Karpas-422 (cell line): ENCODE results near the gene DOCK11. TPM values are rescaled to one million over a fixed set of nuclear protein-coding genes. Genes with fewer than 3 reads are reported as not detected.
A peak's percentile ranks its signal among the peaks of the same experiment; 100 is the strongest.
"Not testable (repeated sequence)": the region's sequence is repeated elsewhere in the genome, so short reads cannot be mapped to it uniquely, and the experiment has no call there.

ENCODE experiments used
- DNase-seq: peaks from one replicate; pipeline ENCODE4 v3.0.0-alpha.2; 2015
- H2AFZ ChIP-seq: fragments of 200-600 bp; sonication (generic); 2 replicates; pipeline ENCODE4 v1.6.1; 2014; ENCODE audit warnings: antibody characterized with exemption, low read length, mixed read lengths
- H3K27ac ChIP-seq: fragments of 200-600 bp; sonication (generic); 2 replicates; pipeline ENCODE4 v1.5.1; 2014; ENCODE audit warnings: mild to moderate bottlenecking, low read length, moderate library complexity
- H3K27me3 ChIP-seq: fragments of 200-600 bp; sonication (generic); 2 replicates; pipeline ENCODE4 v1.6.1; 2014; ENCODE audit warnings: low read length, mixed read lengths
- H3K36me3 ChIP-seq: fragments of 200-600 bp; sonication (generic); 2 replicates; pipeline ENCODE4 v1.6.1; 2014; ENCODE audit warnings: low read length, mixed read lengths; ENCODE audit not compliant: insufficient read depth
- H3K4me1 ChIP-seq: fragments of 200-600 bp; sonication (generic); 2 replicates; pipeline ENCODE4 v1.6.1; 2014; ENCODE audit warnings: mild to moderate bottlenecking, low read length, mixed read lengths
- H3K4me2 ChIP-seq: fragments of 200-600 bp; sonication (generic); 2 replicates; pipeline ENCODE4 v1.6.1; 2014; ENCODE audit warnings: low read length, low read depth, mild to moderate bottlenecking; ENCODE audit not compliant: poor library complexity, severe bottlenecking
- H3K4me3 ChIP-seq: fragments of 200-600 bp; sonication (generic); 2 replicates; pipeline ENCODE4 v1.5.1; 2014; ENCODE audit warnings: mild to moderate bottlenecking, antibody characterized with exemption, low read length, mixed read lengths
- H3K79me2 ChIP-seq: fragments of 200-600 bp; sonication (generic); 2 replicates; pipeline ENCODE4 v1.6.1; 2014; ENCODE audit warnings: mild to moderate bottlenecking, low read length, mixed read lengths
- H3K9ac ChIP-seq: fragments of 200-600 bp; sonication (generic); 2 replicates; pipeline ENCODE4 v1.6.0; 2014; ENCODE audit warnings: low read length
- H3K9me2 ChIP-seq: fragments of 200-600 bp; sonication (generic), shearing (Covaris generic); replicated peaks from 2 replicates; pipeline ENCODE4 v1.6.0; 2014; ENCODE audit warnings: mild to moderate bottlenecking, low read length, moderate library complexity; ENCODE audit not compliant: insufficient read depth
- H3K9me3 ChIP-seq: fragments of 300-700, 200-600 bp; sonication (generic); 2 replicates; pipeline ENCODE4 v1.6.1; 2014; ENCODE audit warnings: low read length, mixed read lengths
- H4K20me1 ChIP-seq: fragments of 200-600 bp; sonication (generic); 2 replicates; pipeline ENCODE4 v1.6.1; 2014; ENCODE audit warnings: mild to moderate bottlenecking, antibody characterized with exemption, low read length, low read depth; ENCODE audit not compliant: insufficient read depth
- total RNA-seq: library from RNA; depleted of rRNA; stranded (reverse); fragments of >200 nt; shearing (Covaris generic); gene quantifications from 2 replicates; pipeline ENCODE4 v1.2.3, GENCODE V29; 2014; ENCODE audit warnings: low replicate concordance

DOCK11 gene
- total RNA-seq, 1 experiment from 2014 or later = 70.5 TPM

GRCh38 chrX:118475903-118476302, 19.7 kb upstream of the DOCK11 start:
- H3K4me1 ChIP-seq = no peaks in the 10 kb centered on the region
- no peak overlapping the region for H3K4me2 ChIP-seq
- H3K27ac ChIP-seq = no peak overlapping the region
- H3K79me2 ChIP-seq = no peaks in the 10 kb centered on the region
- H3K9me2 ChIP-seq = no peaks in the 10 kb centered on the region
- H3K36me3 ChIP-seq = no peaks in the 10 kb centered on the region
- DNase-seq = no peak
- no peak overlapping the region for H2AFZ ChIP-seq
- H3K9ac ChIP-seq = no peak overlapping the region
- H3K27me3 ChIP-seq = no peaks in the 10 kb centered on the region
- no peaks in the 10 kb centered on the region for H3K9me3 ChIP-seq
- H4K20me1 ChIP-seq = no peaks in the 10 kb centered on the region
- H3K4me3 ChIP-seq = no peak overlapping the region

- H4K20me1 ChIP-seq = no peaks in the 10 kb centered on the region
Observed at GRCh38 chrX:118480172-118480571, 15.4 kb upstream of the DOCK11 start.

GRCh38 chrX:118482384-118482783, 13.2 kb upstream of the DOCK11 start:
- H3K9me3 ChIP-seq, H3K36me3 ChIP-seq, H3K27me3 ChIP-seq, H3K9ac ChIP-seq, H3K4me1 ChIP-seq, H3K79me2 ChIP-seq, H2AFZ ChIP-seq, H3K9me2 ChIP-seq, H3K4me2 ChIP-seq, DNase-seq, H3K27ac ChIP-seq, H3K4me3 ChIP-seq, H4K20me1 ChIP-seq: not testable (repeated sequence)

More at GRCh38 chrX:118480172-118480571, 15.4 kb upstream of the DOCK11 start:
- no peaks in the 10 kb centered on the region for H3K79me2 ChIP-seq
- no peak for DNase-seq
- H3K9me2 ChIP-seq = no peaks in the 10 kb centered on the region
- no peaks in the 10 kb centered on the region for H3K27me3 ChIP-seq
- H3K4me1 ChIP-seq = no peaks in the 10 kb centered on the region
- H3K9me3 ChIP-seq = no peaks in the 10 kb centered on the region
- H3K36me3 ChIP-seq = no peaks in the 10 kb centered on the region
- H3K4me2 ChIP-seq = no peak overlapping the region
- no peak overlapping the region for H3K4me3 ChIP-seq
- H3K27ac ChIP-seq = no peak overlapping the region
- H3K9ac ChIP-seq = no peak overlapping the region
- H2AFZ ChIP-seq = no peak overlapping the region

- Histone ChIP-seq H3K27ac (no peak overlapping the region), H3K79me2 (no peaks in the 10 kb centered on the region), H2AFZ (no peak overlapping the region), H3K4me3 (no peak overlapping the region), H3K4me1 (no peaks in the 10 kb centered on the region), H3K9ac (no peak overlapping the region), H4K20me1 (no peaks in the 10 kb centered on the region), H3K27me3 (no peaks in the 10 kb centered on the region), H3K4me2 (no peak overlapping the region), H3K9me3 (no peaks in the 10 kb centered on the region), H3K9me2 (no peaks in the 10 kb centered on the region), H3K36me3 (no peaks in the 10 kb centered on the region)
- DNase-seq = no peak
Observed at GRCh38 chrX:118484216-118484903, 11.3 kb upstream of the DOCK11 start.

- H3K79me2 ChIP-seq, H3K36me3 ChIP-seq, H3K27me3 ChIP-seq, DNase-seq, H3K9me2 ChIP-seq, H3K4me3 ChIP-seq, H3K4me2 ChIP-seq, H3K4me1 ChIP-seq, H2AFZ ChIP-seq, H3K9me3 ChIP-seq, H4K20me1 ChIP-seq, H3K9ac ChIP-seq, H3K27ac ChIP-seq: not testable (repeated sequence)
Observed at GRCh38 chrX:118486693-118487092, 8.9 kb upstream of the DOCK11 start.

GRCh38 chrX:118493016-118493415, 2.6 kb upstream of the DOCK11 start:
- no peak overlapping the region for H3K4me3 ChIP-seq
- peaks cover 17% of the 10 kb centered on the region for H3K79me2 ChIP-seq
- no peaks in the 10 kb centered on the region for H4K20me1 ChIP-seq
- no peak for DNase-seq
- H3K9me3 ChIP-seq = no peaks in the 10 kb centered on the region
- H3K4me1 ChIP-seq = peaks cover 16% of the 10 kb centered on the region
- H2AFZ ChIP-seq = no peak overlapping the region
- H3K27me3 ChIP-seq = no peaks in the 10 kb centered on the region
- H3K9me2 ChIP-seq = no peaks in the 10 kb centered on the region
- H3K9ac ChIP-seq = no peak overlapping the region
- no peaks in the 10 kb centered on the region for H3K36me3 ChIP-seq
- H3K4me2 ChIP-seq = no peak overlapping the region
- no peak overlapping the region for H3K27ac ChIP-seq

- H3K27ac ChIP-seq = no peak overlapping the region
- H3K4me2 ChIP-seq = no peak overlapping the region
- H3K9ac ChIP-seq = no peak overlapping the region
- no peak for DNase-seq
- no peaks in the 10 kb centered on the region for H3K36me3 ChIP-seq
- H3K9me2 ChIP-seq = no peaks in the 10 kb centered on the region
- peaks cover 16% of the 10 kb centered on the region for H3K4me1 ChIP-seq
- H3K27me3 ChIP-seq = no peaks in the 10 kb centered on the region
- H3K79me2 ChIP-seq = peaks cover 25% of the 10 kb centered on the region
- H3K4me3 ChIP-seq = no peak overlapping the region
- H3K9me3 ChIP-seq = no peaks in the 10 kb centered on the region
- no peak overlapping the region for H2AFZ ChIP-seq
- H4K20me1 ChIP-seq = no peaks in the 10 kb centered on the region
Observed at GRCh38 chrX:118493653-118494297, 1.8 kb upstream of the DOCK11 start.

- H3K27me3 ChIP-seq = no peaks in the 10 kb centered on the region
- no peaks in the 10 kb centered on the region for H3K9me2 ChIP-seq
- peaks cover 16% of the 10 kb centered on the region for H3K4me1 ChIP-seq
- peak overlapping the region; percentile 70 for H3K4me2 ChIP-seq
- no peaks in the 10 kb centered on the region for H3K9me3 ChIP-seq
- no peak overlapping the region for H2AFZ ChIP-seq
- no peaks in the 10 kb centered on the region for H4K20me1 ChIP-seq
- H3K4me3 ChIP-seq = peak overlapping the region; percentile 82
- H3K9ac ChIP-seq = peak overlapping the region; percentile 82
- peaks cover 36% of the 10 kb centered on the region for H3K79me2 ChIP-seq
- H3K36me3 ChIP-seq = no peaks in the 10 kb centered on the region
- DNase-seq = peak; percentile 90
- peak overlapping the region; percentile 45 for H3K27ac ChIP-seq
Observed at GRCh38 chrX:118495958-118496762, 545 bp downstream of the DOCK11 start.
